GM21619 (cell line): ENCODE data around the gene ANGPT4.
"Not testable (repeated sequence)": the region's sequence is repeated elsewhere in the genome, so short reads cannot be mapped to it uniquely, and the experiment has no call there.

Source experiments
- ATAC-seq: cut with Tn5 transposase; IDR thresholded peaks from one replicate; pipeline ENCODE4 v1.9.1; 2021; ENCODE audit not compliant: unreplicated experiment

ANGPT4 gene

GRCh38 chr20:828987-829386 is 87.1 kb downstream of the ANGPT4 start:
- ATAC-seq, result no peak

DNA sequence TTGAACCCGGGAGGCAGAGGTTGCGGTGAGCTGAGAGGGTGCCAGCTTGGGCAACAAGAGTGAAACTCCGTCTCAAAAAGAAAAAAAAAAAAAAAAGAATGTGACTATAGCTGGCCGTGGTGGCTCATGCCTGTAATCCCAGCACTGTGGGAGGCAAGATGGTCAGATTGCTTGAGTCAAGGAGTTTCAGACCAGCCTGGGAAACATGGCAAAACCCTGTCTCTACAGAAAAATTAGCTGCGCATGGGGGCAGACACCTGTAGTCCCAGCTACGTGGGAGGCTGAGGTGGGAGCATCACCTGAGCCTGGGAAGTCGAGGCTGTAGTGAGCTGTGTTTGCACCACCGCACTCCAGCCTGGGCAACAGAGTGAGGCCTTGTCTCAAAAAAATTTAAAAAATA is 88.2 kb downstream of the ANGPT4 start:
- ATAC-seq, result not testable (repeated sequence)

- no peak for ATAC-seq
Measured at GRCh38 chr20:826695-827323, 89.3 kb downstream of the ANGPT4 start.

- no peak for ATAC-seq
Measured at GRCh38 chr20:825710-826421, 90.3 kb downstream of the ANGPT4 start.

- no peak for ATAC-seq
Measured at GRCh38 chr20:824916-825315, 91.2 kb downstream of the ANGPT4 start.

- ATAC-seq, result no peak
Measured at GRCh38 chr20:824490-824889, 91.6 kb downstream of the ANGPT4 start.

GRCh38 chr20:823574-823902 is 92.6 kb downstream of the ANGPT4 start:
- ATAC-seq, result no peak

- no peak for ATAC-seq
Measured at GRCh38 chr20:822651-823573, 93.2 kb downstream of the ANGPT4 start.

DNA sequence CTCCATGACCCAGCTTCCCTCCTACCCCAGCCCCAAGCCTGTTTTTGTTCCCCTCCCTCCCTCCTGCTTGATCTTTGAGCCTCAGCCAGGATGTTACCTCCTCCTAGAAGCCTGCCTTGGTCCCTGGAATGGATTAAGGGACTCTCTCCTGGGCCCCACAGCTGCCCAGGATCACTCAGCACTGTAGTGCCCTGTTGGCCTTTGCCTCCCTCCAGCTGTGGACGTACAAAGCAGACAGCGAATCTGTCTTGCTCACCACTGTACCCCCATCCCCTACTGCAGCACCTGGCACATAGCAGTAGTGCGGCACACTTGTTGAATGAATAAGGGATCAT is 94.4 kb downstream of the ANGPT4 start:
- ATAC-seq, result no peak

DNA sequence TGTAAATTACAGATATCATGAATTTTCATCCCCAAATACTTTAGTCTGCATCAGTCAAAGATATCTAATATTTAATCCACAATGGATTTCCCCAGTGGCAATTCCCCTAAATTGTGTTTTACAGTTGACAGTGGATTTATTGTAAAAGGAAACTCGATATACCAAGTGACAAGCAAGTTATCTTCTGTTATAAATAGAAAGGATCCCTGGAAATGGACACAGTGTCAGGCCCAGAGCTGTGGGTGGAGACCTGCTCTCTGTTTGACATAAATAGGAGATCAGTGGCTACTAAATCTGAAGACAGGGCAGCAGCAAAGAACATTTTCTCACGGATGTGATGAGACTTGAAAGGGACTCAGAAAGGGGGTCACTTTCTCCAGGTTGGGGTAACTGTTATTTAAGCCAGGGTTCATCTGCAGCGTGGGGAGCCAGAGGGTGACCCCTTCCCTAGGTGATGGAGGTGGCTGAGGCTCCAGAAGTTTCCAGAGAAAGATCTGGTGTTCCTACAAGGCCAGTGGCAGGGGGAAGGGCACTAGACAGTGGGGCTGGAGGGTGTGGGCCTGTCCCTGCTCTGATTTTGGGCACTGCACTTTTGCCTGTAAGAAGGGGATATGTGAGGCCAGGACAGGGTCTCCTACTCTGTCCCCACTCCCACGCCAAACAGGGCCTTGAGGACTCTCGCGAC is 94.9 kb downstream of the ANGPT4 start:
- ATAC-seq, result no peak

DNA sequence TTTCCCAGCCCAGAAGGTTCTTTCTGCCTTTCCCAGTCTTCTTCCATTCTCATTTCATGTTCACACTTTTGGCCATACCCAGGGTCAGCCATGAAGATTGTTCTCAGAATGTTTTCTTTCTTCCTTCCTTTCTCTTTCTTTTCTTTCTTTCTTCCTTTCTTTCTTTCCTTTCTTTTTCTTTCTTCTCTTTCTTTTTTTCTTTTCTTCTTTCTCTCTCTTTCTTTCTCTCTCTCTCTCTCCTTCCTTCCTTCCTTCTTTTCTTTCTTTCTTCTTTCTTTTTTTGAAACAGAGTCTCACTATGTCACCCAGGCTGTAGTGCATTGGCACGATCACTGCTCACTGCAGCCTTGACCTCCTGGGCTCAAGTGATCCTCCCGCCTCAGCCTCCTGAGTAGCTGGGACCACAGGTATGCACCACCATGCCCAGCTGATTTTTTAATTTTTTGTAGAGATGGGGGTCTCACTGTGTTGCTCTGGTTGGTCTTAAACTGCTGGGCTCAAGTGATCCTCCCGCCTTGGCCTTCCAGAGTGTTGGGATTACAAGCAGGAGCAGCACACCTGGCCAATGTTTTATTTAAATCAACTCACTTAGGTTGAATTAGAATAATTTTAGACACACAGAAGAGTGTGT is 95.7 kb downstream of the ANGPT4 start:
- ATAC-seq, result no peak
